OCI-LY7 (cell line): ENCODE measurements around the gene ARHGEF16.

Experiments used
- EZH2phosphoT487 ChIP-seq: fragments of 200-600 bp; sonication (generic); IDR thresholded peaks from 2 replicates; pipeline ENCODE4 v1.6.1; 2018; ENCODE audit warnings: low read depth, borderline replicate concordance, mild to moderate bottlenecking, mixed run types, antibody characterized with exemption, low read length, moderate library complexity, mixed read lengths
- TF ChIP-seq, protein P1 (sequence below): fragments of 200-600 bp; sonication (generic); conservative IDR thresholded peaks from 2 replicates; pipeline ENCODE4 v1.5.1; 2014; ENCODE audit warnings: mild to moderate bottlenecking, antibody characterized with exemption, low read length, moderate library complexity, mixed read lengths

DNA sequence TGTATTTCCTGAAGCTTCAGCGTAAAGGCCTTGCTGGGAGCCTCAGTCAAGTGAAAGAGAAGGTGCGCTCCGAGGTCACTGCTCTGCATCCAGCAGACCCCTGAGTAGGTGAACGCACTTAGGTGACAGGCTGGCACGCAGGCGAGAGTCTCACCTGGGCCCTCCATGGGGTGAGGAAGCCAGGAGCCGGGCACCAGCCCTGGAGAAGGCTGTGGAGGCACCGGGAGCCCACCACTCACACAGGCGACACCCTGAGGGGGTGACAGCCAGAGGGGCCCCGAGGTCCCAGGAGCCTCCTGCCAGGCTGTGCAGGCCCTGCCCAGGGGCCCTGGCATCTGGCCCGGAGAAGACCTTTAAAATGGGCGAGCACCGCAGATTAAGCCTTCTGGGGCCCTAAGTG lies 67.6 kb downstream of the ARHGEF16 start:
- TF ChIP-seq, protein P1, sequence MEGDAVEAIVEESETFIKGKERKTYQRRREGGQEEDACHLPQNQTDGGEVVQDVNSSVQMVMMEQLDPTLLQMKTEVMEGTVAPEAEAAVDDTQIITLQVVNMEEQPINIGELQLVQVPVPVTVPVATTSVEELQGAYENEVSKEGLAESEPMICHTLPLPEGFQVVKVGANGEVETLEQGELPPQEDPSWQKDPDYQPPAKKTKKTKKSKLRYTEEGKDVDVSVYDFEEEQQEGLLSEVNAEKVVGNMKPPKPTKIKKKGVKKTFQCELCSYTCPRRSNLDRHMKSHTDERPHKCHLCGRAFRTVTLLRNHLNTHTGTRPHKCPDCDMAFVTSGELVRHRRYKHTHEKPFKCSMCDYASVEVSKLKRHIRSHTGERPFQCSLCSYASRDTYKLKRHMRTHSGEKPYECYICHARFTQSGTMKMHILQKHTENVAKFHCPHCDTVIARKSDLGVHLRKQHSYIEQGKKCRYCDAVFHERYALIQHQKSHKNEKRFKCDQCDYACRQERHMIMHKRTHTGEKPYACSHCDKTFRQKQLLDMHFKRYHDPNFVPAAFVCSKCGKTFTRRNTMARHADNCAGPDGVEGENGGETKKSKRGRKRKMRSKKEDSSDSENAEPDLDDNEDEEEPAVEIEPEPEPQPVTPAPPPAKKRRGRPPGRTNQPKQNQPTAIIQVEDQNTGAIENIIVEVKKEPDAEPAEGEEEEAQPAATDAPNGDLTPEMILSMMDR = no peak
- TF ChIP-seq EZH2phosphoT487 = no peak
